HepG2 (cell line): ENCODE results near the gene TIFAB. TPM values are rescaled to one million over a fixed set of nuclear protein-coding genes. Genes with fewer than 3 reads are reported as not detected.
A peak's percentile ranks its signal among the peaks of the same experiment; 100 is the strongest.

Source experiments
- CCAR2 ChIP-seq: fragments of 200-400 bp; formaldehyde crosslinking; optimal IDR thresholded peaks from 2 replicates; pipeline ENCODE3; 2018; ENCODE audit warnings: low read depth, mild to moderate bottlenecking, low read length, moderate library complexity
- FOXA1 ChIP-seq, 2 experiments: fragments of 450-650 bp in 1 of 2; sonication (generic) in 1 of 2; formaldehyde crosslinking in 1 of 2; IDR thresholded peaks; 2 replicates each; pipeline versions ENCODE4 v1.4.0 to v1.6.1; 2016 to 2020; ENCODE audit warnings: missing genetic modification reagents in 1 of 2
- FOXC1 ChIP-seq: sonication (generic); formaldehyde crosslinking; IDR thresholded peaks from 2 replicates; pipeline ENCODE4 v1.8.0; 2022; ENCODE audit warnings: mild to moderate bottlenecking, missing genetic modification reagents, borderline replicate concordance
- GABPA ChIP-seq, 2 experiments: IDR thresholded peaks; 2 replicates each; pipeline ENCODE4 v1.6.1; 2011 to 2016; ENCODE audit warnings: low read depth in 2 of 2, low read length in 1 of 2, missing biosample characterization in 1 of 2, missing genetic modification characterization in 1 of 2
- NR1H2 ChIP-seq: sonication (generic); formaldehyde crosslinking; IDR thresholded peaks from 2 replicates; pipeline ENCODE4 v1.8.1; 2022; ENCODE audit warnings: low read depth, missing genetic modification reagents, borderline replicate concordance
- SP1 ChIP-seq, 2 experiments: fragments of 450-650 bp in 1 of 2; sonication (generic) in 1 of 2; formaldehyde crosslinking in 1 of 2; IDR thresholded peaks; 2 replicates each; pipeline versions ENCODE4 v1.4.0 to v1.6.1; 2016 to 2020; ENCODE audit warnings: missing genetic modification reagents in 1 of 2
- ZFYVE20 ChIP-seq: sonication (generic); formaldehyde crosslinking; IDR thresholded peaks from 2 replicates; pipeline ENCODE4 v1.8.0; 2023; ENCODE audit warnings: low read depth, mild to moderate bottlenecking, moderate library complexity, missing genetic modification reagents, borderline replicate concordance
- ZMYM3 ChIP-seq: sonication (generic); formaldehyde crosslinking; IDR thresholded peaks from 2 replicates; pipeline ENCODE4 v1.5.1; 2020; ENCODE audit warnings: mild to moderate bottlenecking, missing genetic modification reagents
- ZNF180 ChIP-seq: sonication (generic); formaldehyde crosslinking; IDR thresholded peaks from 2 replicates; pipeline ENCODE4 v1.4.0; 2020; ENCODE audit warnings: low read depth, missing genetic modification reagents, borderline replicate concordance
- ZNF20 ChIP-seq: sonication (generic); formaldehyde crosslinking; IDR thresholded peaks from 2 replicates; pipeline ENCODE4 v1.4.0; 2020; ENCODE audit warnings: mild to moderate bottlenecking, moderate library complexity, missing genetic modification reagents
- ZNF282 ChIP-seq: fragments of 450-650 bp; IDR thresholded peaks from 2 replicates; pipeline ENCODE4 v1.6.1; 2018; ENCODE audit not compliant: partially characterized antibody
- ZNF556 ChIP-seq: sonication (generic); formaldehyde crosslinking; IDR thresholded peaks from 2 replicates; pipeline ENCODE4 v1.4.0; 2020; ENCODE audit warnings: mild to moderate bottlenecking, missing genetic modification reagents, borderline replicate concordance
- ZNF75D ChIP-seq: sonication (generic); formaldehyde crosslinking; IDR thresholded peaks from 2 replicates; pipeline ENCODE4 v1.8.1; 2023; ENCODE audit warnings: missing genetic modification reagents, mild to moderate bottlenecking, borderline replicate concordance
- ZNF850 ChIP-seq: sonication (generic); formaldehyde crosslinking; conservative IDR thresholded peaks from 2 replicates; pipeline ENCODE4 v1.9.0; 2021; ENCODE audit warnings: mild to moderate bottlenecking, missing genetic modification reagents
- polyA plus RNA-seq, 8 experiments: library from polyadenylated mRNA; depleted of rRNA in 3 of 8; stranded (reverse) in 7 of 8; unstranded in 1 of 8; fragments of >200 nt; fragmentation: Illumina TruSeq in 4 of 8; extraction: Trizol in 4 of 8; gene quantifications; 2 replicates each; pipeline versions ENCODE4 v1.2.1 to v1.2.3, GENCODE V29; 2011 to 2016; ENCODE audit warnings: low read depth in 4 of 8, missing spikeins in 1 of 8, mixed read lengths in 1 of 8; ENCODE audit not compliant: insufficient read depth in 1 of 8
- total RNA-seq, 5 experiments: library from RNA; depleted of rRNA; stranded (reverse); fragments of >200 nt; fragmentation: Illumina TruSeq; extraction: Trizol; gene quantifications; 2 replicates each; pipeline ENCODE4 v1.2.3, GENCODE V29; 2016; ENCODE audit warnings: low read depth in 1 of 5
- TF ChIP-seq, protein P1 (sequence below): sonication (generic); formaldehyde crosslinking; IDR thresholded peaks from 2 replicates; pipeline ENCODE4 v1.8.0; 2022; ENCODE audit warnings: mild to moderate bottlenecking, missing genetic modification reagents
- TF ChIP-seq, protein P2 (sequence below): sonication (generic); formaldehyde crosslinking; IDR thresholded peaks from 2 replicates; pipeline ENCODE4 v1.5.1; 2020; ENCODE audit warnings: missing genetic modification reagents, mild to moderate bottlenecking, borderline replicate concordance
- TF ChIP-seq, protein P3 (sequence below): sonication (generic); formaldehyde crosslinking; IDR thresholded peaks from 2 replicates; pipeline ENCODE4 v1.4.0; 2020; ENCODE audit warnings: mild to moderate bottlenecking, missing genetic modification reagents
- TF ChIP-seq, protein P4 (sequence below): sonication (generic); formaldehyde crosslinking; IDR thresholded peaks from 2 replicates; pipeline ENCODE4 v1.5.0; 2020; ENCODE audit warnings: mild to moderate bottlenecking, missing genetic modification reagents
- TF ChIP-seq, protein P5 (sequence below): sonication (generic); formaldehyde crosslinking; IDR thresholded peaks from 2 replicates; pipeline ENCODE4 v1.4.0; 2020; ENCODE audit warnings: missing genetic modification reagents; ENCODE audit errors: not compliant biosample characterization

TIFAB gene
- total and polyA plus RNA-seq, 2 of the 13 experiments (the other 11 are each of a cell fraction or from before 2014, with no cell fraction given): not detected

DNA sequence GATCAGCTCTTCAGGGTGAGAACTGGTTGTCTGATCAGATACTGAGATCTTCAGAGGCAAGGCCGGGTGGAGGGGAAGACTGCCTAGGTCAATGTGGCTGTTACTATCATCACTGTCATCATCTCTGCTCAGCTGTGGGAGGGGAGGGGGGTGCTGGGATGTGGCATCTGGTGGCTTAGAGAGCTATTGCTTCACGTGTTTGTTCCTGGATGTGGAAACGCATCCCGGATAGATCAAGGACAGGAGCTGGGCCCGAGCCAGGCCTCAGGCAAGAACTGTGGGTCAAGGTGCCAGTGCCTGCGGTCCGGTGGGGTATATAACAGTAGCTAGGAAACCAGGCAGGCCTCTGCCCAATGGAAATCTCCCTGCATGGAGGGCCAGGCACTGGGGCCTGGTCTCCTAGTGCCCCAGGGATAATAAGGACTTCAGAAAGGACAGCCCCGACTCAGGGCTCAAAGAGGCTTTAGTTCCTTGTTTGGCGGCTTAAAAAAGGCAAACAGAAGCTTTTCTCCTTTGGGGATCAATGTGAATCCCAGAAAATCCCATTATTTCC, 30.3 kb upstream of the TIFAB start (continued):
- TF ChIP-seq, protein P1, sequence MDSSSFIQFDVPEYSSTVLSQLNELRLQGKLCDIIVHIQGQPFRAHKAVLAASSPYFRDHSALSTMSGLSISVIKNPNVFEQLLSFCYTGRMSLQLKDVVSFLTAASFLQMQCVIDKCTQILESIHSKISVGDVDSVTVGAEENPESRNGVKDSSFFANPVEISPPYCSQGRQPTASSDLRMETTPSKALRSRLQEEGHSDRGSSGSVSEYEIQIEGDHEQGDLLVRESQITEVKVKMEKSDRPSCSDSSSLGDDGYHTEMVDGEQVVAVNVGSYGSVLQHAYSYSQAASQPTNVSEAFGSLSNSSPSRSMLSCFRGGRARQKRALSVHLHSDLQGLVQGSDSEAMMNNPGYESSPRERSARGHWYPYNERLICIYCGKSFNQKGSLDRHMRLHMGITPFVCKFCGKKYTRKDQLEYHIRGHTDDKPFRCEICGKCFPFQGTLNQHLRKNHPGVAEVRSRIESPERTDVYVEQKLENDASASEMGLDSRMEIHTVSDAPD (CRISPR knock-in tag): peak; percentile 74
- TF ChIP-seq FOXA1 (IDR thresholded peaks at IDR 0.05): no peak
- peak; percentile 94 for TF ChIP-seq FOXA1 (CRISPR knock-in tag; IDR thresholded peaks at IDR 0.05)
- no peak for TF ChIP-seq NR1H2
- no peak for TF ChIP-seq ZNF75D (CRISPR knock-in tag)
- 0 out of 2 replicates have a peak, but pooled peaks have one; percentile 41 for TF ChIP-seq ZNF556
- no peak for TF ChIP-seq ZNF850 (CRISPR knock-in tag)
- TF ChIP-seq SP1 (IDR thresholded peaks at IDR 0.05): no peak
- TF ChIP-seq SP1 (CRISPR knock-in tag; IDR thresholded peaks at IDR 0.05): no peak
- no peak for TF ChIP-seq ZNF180 (CRISPR knock-in tag)
- no peak for TF ChIP-seq ZNF20 (CRISPR knock-in tag)
- TF ChIP-seq ZNF282: no peak
- peak; percentile 66; the same call in 1 of the 2 replicates for TF ChIP-seq ZMYM3 (CRISPR knock-in tag)
- no peak for TF ChIP-seq GABPA (IDR thresholded peaks at IDR 0.05; ENCODE audit: low read depth, low read length)
- 0 out of 2 replicates have a peak, but pooled peaks have one; percentile 19 for TF ChIP-seq GABPA (CRISPR knock-in tag; IDR thresholded peaks at IDR 0.05; ENCODE audit: low read depth)
- peak; percentile 43; the same call in 1 of the 2 replicates for TF ChIP-seq FOXC1 (CRISPR knock-in tag)
- no peak for TF ChIP-seq ZFYVE20 (CRISPR knock-in tag)
- TF ChIP-seq, protein P2, sequence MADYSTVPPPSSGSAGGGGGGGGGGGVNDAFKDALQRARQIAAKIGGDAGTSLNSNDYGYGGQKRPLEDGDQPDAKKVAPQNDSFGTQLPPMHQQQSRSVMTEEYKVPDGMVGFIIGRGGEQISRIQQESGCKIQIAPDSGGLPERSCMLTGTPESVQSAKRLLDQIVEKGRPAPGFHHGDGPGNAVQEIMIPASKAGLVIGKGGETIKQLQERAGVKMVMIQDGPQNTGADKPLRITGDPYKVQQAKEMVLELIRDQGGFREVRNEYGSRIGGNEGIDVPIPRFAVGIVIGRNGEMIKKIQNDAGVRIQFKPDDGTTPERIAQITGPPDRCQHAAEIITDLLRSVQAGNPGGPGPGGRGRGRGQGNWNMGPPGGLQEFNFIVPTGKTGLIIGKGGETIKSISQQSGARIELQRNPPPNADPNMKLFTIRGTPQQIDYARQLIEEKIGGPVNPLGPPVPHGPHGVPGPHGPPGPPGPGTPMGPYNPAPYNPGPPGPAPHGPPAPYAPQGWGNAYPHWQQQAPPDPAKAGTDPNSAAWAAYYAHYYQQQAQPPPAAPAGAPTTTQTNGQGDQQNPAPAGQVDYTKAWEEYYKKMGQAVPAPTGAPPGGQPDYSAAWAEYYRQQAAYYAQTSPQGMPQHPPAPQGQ (CRISPR knock-in tag): no peak
- TF ChIP-seq, protein P3, sequence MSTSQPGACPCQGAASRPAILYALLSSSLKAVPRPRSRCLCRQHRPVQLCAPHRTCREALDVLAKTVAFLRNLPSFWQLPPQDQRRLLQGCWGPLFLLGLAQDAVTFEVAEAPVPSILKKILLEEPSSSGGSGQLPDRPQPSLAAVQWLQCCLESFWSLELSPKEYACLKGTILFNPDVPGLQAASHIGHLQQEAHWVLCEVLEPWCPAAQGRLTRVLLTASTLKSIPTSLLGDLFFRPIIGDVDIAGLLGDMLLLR (CRISPR knock-in tag): no peak
- TF ChIP-seq, protein P4, sequence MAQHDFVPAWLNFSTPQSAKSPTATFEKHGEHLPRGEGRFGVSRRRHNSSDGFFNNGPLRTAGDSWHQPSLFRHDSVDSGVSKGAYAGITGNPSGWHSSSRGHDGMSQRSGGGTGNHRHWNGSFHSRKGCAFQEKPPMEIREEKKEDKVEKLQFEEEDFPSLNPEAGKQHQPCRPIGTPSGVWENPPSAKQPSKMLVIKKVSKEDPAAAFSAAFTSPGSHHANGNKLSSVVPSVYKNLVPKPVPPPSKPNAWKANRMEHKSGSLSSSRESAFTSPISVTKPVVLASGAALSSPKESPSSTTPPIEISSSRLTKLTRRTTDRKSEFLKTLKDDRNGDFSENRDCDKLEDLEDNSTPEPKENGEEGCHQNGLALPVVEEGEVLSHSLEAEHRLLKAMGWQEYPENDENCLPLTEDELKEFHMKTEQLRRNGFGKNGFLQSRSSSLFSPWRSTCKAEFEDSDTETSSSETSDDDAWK (CRISPR knock-in tag): no peak
- TF ChIP-seq CCAR2: no peak
- TF ChIP-seq, protein P5, sequence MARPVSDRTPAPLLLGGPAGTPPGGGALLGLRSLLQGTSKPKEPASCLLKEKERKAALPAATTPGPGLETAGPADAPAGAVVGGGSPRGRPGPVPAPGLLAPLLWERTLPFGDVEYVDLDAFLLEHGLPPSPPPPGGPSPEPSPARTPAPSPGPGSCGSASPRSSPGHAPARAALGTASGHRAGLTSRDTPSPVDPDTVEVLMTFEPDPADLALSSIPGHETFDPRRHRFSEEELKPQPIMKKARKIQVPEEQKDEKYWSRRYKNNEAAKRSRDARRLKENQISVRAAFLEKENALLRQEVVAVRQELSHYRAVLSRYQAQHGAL (CRISPR knock-in tag): no peak
